ENCODE results near the gene EPHA10.
A peak's percentile ranks its signal among the peaks of the same experiment; 100 is the strongest.

The EPHA10 gene

GRCh38 chr1:37734629-37735591 lies 30.0 kb downstream of the EPHA10 start:
- H3K27me3 ChIP-seq (ENCODE audit: insufficient read depth, low read depth, severe bottlenecking), result no peaks in the 10 kb centered on the region
- H3K4me3 ChIP-seq (ENCODE audit: low read depth, low read length), result no peak overlapping the region

GRCh38 chr1:37732111-37732780 lies 32.7 kb downstream of the EPHA10 start:
- no peak for DNase-seq
- peaks cover 5% of the 10 kb centered on the region; the same call in 1 of the 2 replicates for H3K36me3 ChIP-seq
- TF ChIP-seq CTCF (IDR thresholded peaks at IDR 0.05; ENCODE audit: low read depth, low read length), result no peak
- no peaks in the 10 kb centered on the region for H3K9me3 ChIP-seq (ENCODE audit: severe bottlenecking)
- no peak overlapping the region; the same call in 1 of the 2 replicates for H3K27ac ChIP-seq
- H3K4me3 ChIP-seq (ENCODE audit: low read depth, low read length), result no peak overlapping the region
- no peaks in the 10 kb centered on the region for H3K27me3 ChIP-seq (ENCODE audit: insufficient read depth, low read depth, severe bottlenecking)

More at GRCh38 chr1:37734629-37735591, 30.0 kb downstream of the EPHA10 start:
- peak overlapping the region; percentile 32 for H3K27ac ChIP-seq
- DNase-seq, result no peak
- no peak for TF ChIP-seq CTCF (IDR thresholded peaks at IDR 0.05; ENCODE audit: low read depth, low read length)
- no peaks in the 10 kb centered on the region for H3K9me3 ChIP-seq (ENCODE audit: severe bottlenecking)
- H3K36me3 ChIP-seq, result peaks cover 5% of the 10 kb centered on the region; the same call in 1 of the 2 replicates

- Histone ChIP-seq H3K36me3 (peaks cover 5% of the 10 kb centered on the region; the same call in 1 of the 2 replicates), H3K4me3 (ENCODE audit: low read depth, low read length) (no peak overlapping the region), H3K9me3 (ENCODE audit: severe bottlenecking) (no peaks in the 10 kb centered on the region), H3K27ac (peak overlapping the region; percentile 81), H3K27me3 (ENCODE audit: insufficient read depth, low read depth, severe bottlenecking) (no peaks in the 10 kb centered on the region)
- TF ChIP-seq CTCF (IDR thresholded peaks at IDR 0.05; ENCODE audit: low read depth, low read length), result no peak
- no peak for DNase-seq
Observed at GRCh38 chr1:37731312-37732019, 33.5 kb downstream of the EPHA10 start.

DNA sequence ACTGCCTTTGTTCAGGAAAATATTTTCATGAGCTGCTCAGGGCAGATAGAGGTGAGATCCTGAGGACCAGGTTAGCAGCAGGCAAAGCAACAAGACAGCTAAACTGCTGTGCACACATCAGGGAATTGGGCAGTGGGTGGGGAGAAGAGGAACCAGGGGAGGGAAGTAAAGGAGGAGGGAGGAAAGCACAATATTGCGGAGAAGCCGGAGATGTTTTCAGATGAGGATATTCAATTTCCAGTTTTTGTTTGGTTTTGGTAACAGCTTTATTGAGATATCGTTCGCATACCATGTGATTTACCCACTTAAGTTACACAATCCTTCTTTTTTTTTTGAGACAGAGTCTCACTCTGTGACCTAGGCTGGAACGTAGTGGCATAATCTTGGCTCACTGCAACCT lies 34.5 kb downstream of the EPHA10 start:
- peak; percentile 29 for DNase-seq
- H3K4me3 ChIP-seq (ENCODE audit: low read depth, low read length), result no peak overlapping the region
- H3K27ac ChIP-seq, result peak overlapping the region; percentile 81
- no peaks in the 10 kb centered on the region for H3K27me3 ChIP-seq (ENCODE audit: insufficient read depth, low read depth, severe bottlenecking)
- H3K9me3 ChIP-seq (ENCODE audit: severe bottlenecking), result no peaks in the 10 kb centered on the region
- no peak for TF ChIP-seq CTCF (IDR thresholded peaks at IDR 0.05; ENCODE audit: low read depth, low read length)
- peaks cover 5% of the 10 kb centered on the region; the same call in 1 of the 2 replicates for H3K36me3 ChIP-seq

- Histone ChIP-seq H3K27ac (no peak overlapping the region), H3K36me3 (peaks cover 5% of the 10 kb centered on the region; the same call in 1 of the 2 replicates), H3K9me3 (ENCODE audit: severe bottlenecking) (no peaks in the 10 kb centered on the region), H3K4me3 (ENCODE audit: low read depth, low read length) (no peak overlapping the region), H3K27me3 (ENCODE audit: insufficient read depth, low read depth, severe bottlenecking) (no peaks in the 10 kb centered on the region)
- TF ChIP-seq CTCF (IDR thresholded peaks at IDR 0.05; ENCODE audit: low read depth, low read length), result no peak
- no peak for DNase-seq
Observed at GRCh38 chr1:37728416-37728815, 36.5 kb downstream of the EPHA10 start.
